ENCODE results near the gene VPS41.

DNA sequence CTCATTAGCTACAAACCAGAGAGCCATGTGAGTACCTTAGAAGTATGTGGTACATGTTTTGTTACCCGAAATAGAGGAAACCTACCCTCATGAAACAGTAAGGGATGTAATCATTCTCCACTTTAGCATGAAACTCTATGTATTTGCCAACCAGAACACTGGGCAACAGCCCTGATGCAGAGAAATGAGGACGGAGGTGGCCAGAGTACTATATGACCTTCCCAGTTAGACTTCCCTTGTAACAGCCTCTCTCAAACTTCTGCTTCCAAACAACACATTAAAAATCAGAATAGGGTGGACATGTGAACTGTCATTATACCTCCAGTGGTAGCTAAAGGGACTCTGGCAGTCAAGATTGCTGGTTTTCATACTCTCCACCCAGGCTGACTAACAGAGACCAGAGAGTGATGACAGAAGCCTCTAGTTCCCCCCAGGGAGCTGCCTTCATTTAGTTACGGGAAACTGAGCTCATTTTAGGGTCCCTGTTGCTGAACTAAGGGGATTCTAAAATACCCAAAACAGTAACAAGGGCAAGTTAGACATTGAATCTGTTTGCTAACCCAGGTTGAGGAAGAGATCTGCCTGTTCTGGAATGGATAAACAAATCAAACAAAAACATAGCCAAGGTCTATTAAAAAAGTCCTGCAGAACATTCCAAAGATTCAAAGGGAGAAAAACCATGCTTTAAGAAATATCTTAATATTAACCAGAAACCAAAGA, 83.1 kb downstream of the VPS41 start:
- TF ChIP-seq, protein P1, sequence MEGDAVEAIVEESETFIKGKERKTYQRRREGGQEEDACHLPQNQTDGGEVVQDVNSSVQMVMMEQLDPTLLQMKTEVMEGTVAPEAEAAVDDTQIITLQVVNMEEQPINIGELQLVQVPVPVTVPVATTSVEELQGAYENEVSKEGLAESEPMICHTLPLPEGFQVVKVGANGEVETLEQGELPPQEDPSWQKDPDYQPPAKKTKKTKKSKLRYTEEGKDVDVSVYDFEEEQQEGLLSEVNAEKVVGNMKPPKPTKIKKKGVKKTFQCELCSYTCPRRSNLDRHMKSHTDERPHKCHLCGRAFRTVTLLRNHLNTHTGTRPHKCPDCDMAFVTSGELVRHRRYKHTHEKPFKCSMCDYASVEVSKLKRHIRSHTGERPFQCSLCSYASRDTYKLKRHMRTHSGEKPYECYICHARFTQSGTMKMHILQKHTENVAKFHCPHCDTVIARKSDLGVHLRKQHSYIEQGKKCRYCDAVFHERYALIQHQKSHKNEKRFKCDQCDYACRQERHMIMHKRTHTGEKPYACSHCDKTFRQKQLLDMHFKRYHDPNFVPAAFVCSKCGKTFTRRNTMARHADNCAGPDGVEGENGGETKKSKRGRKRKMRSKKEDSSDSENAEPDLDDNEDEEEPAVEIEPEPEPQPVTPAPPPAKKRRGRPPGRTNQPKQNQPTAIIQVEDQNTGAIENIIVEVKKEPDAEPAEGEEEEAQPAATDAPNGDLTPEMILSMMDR (conservative IDR thresholded peaks at IDR 0.05; ENCODE audit: low read length): no peak
- no peak for TF ChIP-seq EZH2phosphoT487 (IDR thresholded peaks at IDR 0.05; ENCODE audit: borderline replicate concordance, low read depth, low read length)

Data from OCI-LY7 (cell line).